DOHH2 (cell line): ENCODE measurements around the gene NCF4.
A peak's percentile ranks its signal among the peaks of the same experiment; 100 is the strongest.

ENCODE experiments used
- H3F3A ChIP-seq: fragments of 200-600 bp; sonication (generic), shearing (Covaris generic); 2 replicates; pipeline ENCODE4 v1.6.0; 2016; ENCODE audit warnings: antibody characterized with exemption, mild to moderate bottlenecking; ENCODE audit not compliant: control insufficient read depth, insufficient read depth
- H3K27ac ChIP-seq: fragments of 200-600 bp; sonication (generic); 2 replicates; pipeline ENCODE4 v1.5.1; 2014; ENCODE audit warnings: low read depth, mild to moderate bottlenecking, low read length, moderate library complexity
- H3K27me3 ChIP-seq: fragments of 200-600 bp; sonication (generic); 2 replicates; pipeline ENCODE4 v1.6.1; 2014; ENCODE audit warnings: mild to moderate bottlenecking, low read length, mixed read lengths; ENCODE audit not compliant: control insufficient read depth
- H3K36me3 ChIP-seq: fragments of 200-600 bp; sonication (generic); 2 replicates; pipeline ENCODE4 v1.6.1; 2014; ENCODE audit warnings: mild to moderate bottlenecking, low read length, moderate library complexity, mixed read lengths; ENCODE audit not compliant: control insufficient read depth
- H3K4me1 ChIP-seq: fragments of 200-600 bp; sonication (generic); 2 replicates; pipeline ENCODE4 v1.6.1; 2014; ENCODE audit warnings: mild to moderate bottlenecking, low read length, mixed read lengths; ENCODE audit not compliant: control insufficient read depth
- H3K4me2 ChIP-seq: fragments of 200-600 bp; sonication (generic); 2 replicates; pipeline ENCODE4 v1.6.0; 2014; ENCODE audit warnings: mild to moderate bottlenecking, low read length, moderate library complexity
- H3K4me3 ChIP-seq: fragments of 200-600 bp; sonication (generic); 2 replicates; pipeline ENCODE4 v1.5.1; 2014; ENCODE audit warnings: mild to moderate bottlenecking, low read length, mixed read lengths
- H3K79me2 ChIP-seq: fragments of 200-600 bp; sonication (generic); 2 replicates; pipeline ENCODE4 v1.6.1; 2014; ENCODE audit warnings: mild to moderate bottlenecking, low read length, mixed read lengths; ENCODE audit not compliant: control insufficient read depth
- H3K9me2 ChIP-seq: fragments of 200-600 bp; sonication (generic); replicated peaks from 2 replicates; pipeline ENCODE4 v1.6.1; 2014; ENCODE audit warnings: mild to moderate bottlenecking, low read length, mixed read lengths; ENCODE audit not compliant: control insufficient read depth
- H3K9me3 ChIP-seq: fragments of 200-600 bp; sonication (generic); 2 replicates; pipeline ENCODE4 v1.6.1; 2014; ENCODE audit warnings: antibody characterized with exemption, low read length, mixed read lengths; ENCODE audit not compliant: control insufficient read depth, insufficient read depth
- H4K20me1 ChIP-seq: fragments of 200-600 bp; sonication (generic); 2 replicates; pipeline ENCODE4 v1.6.0; 2014; ENCODE audit warnings: low read depth, mild to moderate bottlenecking, antibody characterized with exemption, low read length, moderate library complexity; ENCODE audit not compliant: control insufficient read depth, insufficient read depth
- CTCF ChIP-seq: fragments of 200-600 bp; sonication (generic); IDR thresholded peaks from one replicate; pipeline ENCODE4 v1.5.1; 2014; ENCODE audit warnings: antibody characterized with exemption, mild to moderate bottlenecking, low read depth, low read length; ENCODE audit not compliant: poor library complexity, severe bottlenecking
- EZH2phosphoT487 ChIP-seq: fragments of 200-600 bp; sonication (generic); IDR thresholded peaks from 2 replicates; pipeline ENCODE4 v1.6.1; 2017; ENCODE audit warnings: borderline replicate concordance, mild to moderate bottlenecking, antibody characterized with exemption, low read length, moderate library complexity, mixed read lengths

The NCF4 gene

GRCh38 chr22:36873614-36874308 lies 13.0 kb downstream of the NCF4 start:
- H3F3A ChIP-seq = no peaks in the 10 kb centered on the region
- no peak overlapping the region for H3K4me2 ChIP-seq
- no peaks in the 10 kb centered on the region for H4K20me1 ChIP-seq
- H3K9me3 ChIP-seq = no peaks in the 10 kb centered on the region
- H3K9me2 ChIP-seq = no peaks in the 10 kb centered on the region
- H3K4me1 ChIP-seq = peaks cover 3% of the 10 kb centered on the region; the same call in 1 of the 2 replicates
- no peak overlapping the region for H3K27ac ChIP-seq
- no peaks in the 10 kb centered on the region for H3K79me2 ChIP-seq
- TF ChIP-seq EZH2phosphoT487 (no peak), CTCF (peak; percentile 44)
- no peak overlapping the region for H3K4me3 ChIP-seq
- H3K27me3 ChIP-seq = no peaks in the 10 kb centered on the region
- peaks cover 76% of the 10 kb centered on the region for H3K36me3 ChIP-seq

- Histone ChIP-seq H3K4me1 (peaks cover 3% of the 10 kb centered on the region; the same call in 1 of the 2 replicates), H3K9me3 (no peaks in the 10 kb centered on the region), H3K27ac (no peak overlapping the region), H3K4me2 (no peak overlapping the region), H4K20me1 (no peaks in the 10 kb centered on the region), H3K4me3 (no peak overlapping the region), H3F3A (no peaks in the 10 kb centered on the region), H3K36me3 (peaks cover 71% of the 10 kb centered on the region), H3K27me3 (no peaks in the 10 kb centered on the region), H3K9me2 (no peaks in the 10 kb centered on the region), H3K79me2 (no peaks in the 10 kb centered on the region)
- TF ChIP-seq EZH2phosphoT487 (no peak), CTCF (no peak)
Observed at GRCh38 chr22:36874309-36874696, 13.5 kb downstream of the NCF4 start.

GRCh38 chr22:36874736-36875135 lies 13.9 kb downstream of the NCF4 start:
- Histone ChIP-seq H3K9me3 (no peaks in the 10 kb centered on the region), H4K20me1 (no peaks in the 10 kb centered on the region), H3F3A (no peaks in the 10 kb centered on the region), H3K36me3 (peaks cover 71% of the 10 kb centered on the region), H3K27me3 (no peaks in the 10 kb centered on the region), H3K4me1 (peaks cover 3% of the 10 kb centered on the region; the same call in 1 of the 2 replicates), H3K9me2 (no peaks in the 10 kb centered on the region), H3K79me2 (no peaks in the 10 kb centered on the region), H3K4me2 (no peak overlapping the region), H3K4me3 (no peak overlapping the region), H3K27ac (no peak overlapping the region)
- no peak for TF ChIP-seq EZH2phosphoT487
- no peak for TF ChIP-seq CTCF
